Colonic mucosa (tissue), 4 donors: Measurements from ENCODE around the gene ANKH. TPM values are rescaled to one million over a fixed set of nuclear protein-coding genes. Genes with fewer than 3 reads are reported as not detected.

Source experiments
- DNase-seq: peaks from one replicate; pipeline ENCODE4 v3.0.0-alpha.2; 2020
- H3K27ac ChIP-seq: fragments of 200-600 bp; one replicate; pipeline ENCODE4 v1.8.0; 2021
- H3K27me3 ChIP-seq: fragments of 200-600 bp; one replicate; pipeline ENCODE4 v1.8.0; 2021
- H3K36me3 ChIP-seq: fragments of 200-600 bp; one replicate; pipeline ENCODE4 v1.8.0; 2021
- H3K4me1 ChIP-seq: fragments of 200-600 bp; one replicate; pipeline ENCODE4 v1.8.0; 2021; ENCODE audit warnings: mild to moderate bottlenecking
- H3K4me3 ChIP-seq: fragments of 200-600 bp; one replicate; pipeline ENCODE4 v1.8.0; 2021
- H3K9ac ChIP-seq, 2 donors: one replicate each; pipeline ENCODE4 v1.7.0; 2013; ENCODE audit warnings: control low read depth in 2 of 2, low read depth in 2 of 2, low read length in 2 of 2
- H3K9me3 ChIP-seq: fragments of 200-600 bp; one replicate; pipeline ENCODE4 v1.8.0; 2021
- intact Hi-C: fragments of 100-400 bp; cut with DNase I; formaldehyde crosslinking; loops from one replicate; pipeline ENCODE4 v1.14.1; 2022
- total RNA-seq, 2 donors: library from RNA; stranded (reverse); fragmentation: NEBNext Ultra II Directional in 1 of 2; extraction: Animal tissue kit (Norgen Biotek cat#: 25700) in 1 of 2; gene quantifications; one replicate each; pipeline ENCODE4 v1.2.1, GENCODE V29; 2021
- TF ChIP-seq, protein P1 (sequence below): fragments of 200-600 bp; IDR thresholded peaks from one replicate; pipeline ENCODE4 v1.8.0; 2022; ENCODE audit warnings: antibody characterized with exemption, mild to moderate bottlenecking
- donor health status: healthy.
- donor health status: DM: no; HTN: no; CAD: no.
- donor health status: DM: no; HTN: no; CAD: no.

Gene ANKH
- total RNA-seq, 2 donors from 2014 or later, result 81.8 to 103 TPM

DNA sequence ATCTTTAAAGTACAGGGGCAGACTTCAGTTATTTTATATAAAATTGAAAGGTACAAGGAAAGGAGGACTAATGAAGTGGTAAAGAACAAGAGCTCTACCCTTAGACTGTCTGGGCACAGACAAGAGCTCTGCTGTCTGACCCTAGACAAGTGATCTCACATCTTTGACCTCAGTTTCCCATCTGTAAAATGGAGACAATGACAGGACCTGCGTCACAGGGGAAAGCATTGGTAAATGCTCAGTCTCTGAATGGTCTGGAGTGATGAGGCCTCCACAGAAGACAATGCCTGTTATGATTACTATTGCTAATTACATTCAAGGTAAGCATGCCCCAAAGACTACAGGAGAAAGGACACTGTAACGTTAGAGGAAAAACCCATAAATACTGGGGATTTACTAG lies 37.5 kb downstream of the ANKH start:
- TF ChIP-seq, protein P1, sequence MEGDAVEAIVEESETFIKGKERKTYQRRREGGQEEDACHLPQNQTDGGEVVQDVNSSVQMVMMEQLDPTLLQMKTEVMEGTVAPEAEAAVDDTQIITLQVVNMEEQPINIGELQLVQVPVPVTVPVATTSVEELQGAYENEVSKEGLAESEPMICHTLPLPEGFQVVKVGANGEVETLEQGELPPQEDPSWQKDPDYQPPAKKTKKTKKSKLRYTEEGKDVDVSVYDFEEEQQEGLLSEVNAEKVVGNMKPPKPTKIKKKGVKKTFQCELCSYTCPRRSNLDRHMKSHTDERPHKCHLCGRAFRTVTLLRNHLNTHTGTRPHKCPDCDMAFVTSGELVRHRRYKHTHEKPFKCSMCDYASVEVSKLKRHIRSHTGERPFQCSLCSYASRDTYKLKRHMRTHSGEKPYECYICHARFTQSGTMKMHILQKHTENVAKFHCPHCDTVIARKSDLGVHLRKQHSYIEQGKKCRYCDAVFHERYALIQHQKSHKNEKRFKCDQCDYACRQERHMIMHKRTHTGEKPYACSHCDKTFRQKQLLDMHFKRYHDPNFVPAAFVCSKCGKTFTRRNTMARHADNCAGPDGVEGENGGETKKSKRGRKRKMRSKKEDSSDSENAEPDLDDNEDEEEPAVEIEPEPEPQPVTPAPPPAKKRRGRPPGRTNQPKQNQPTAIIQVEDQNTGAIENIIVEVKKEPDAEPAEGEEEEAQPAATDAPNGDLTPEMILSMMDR, result no peak
- Histone ChIP-seq H3K36me3 (no peaks in the 10 kb centered on the region), H3K9me3 (no peaks in the 10 kb centered on the region), H3K4me1 (no peaks in the 10 kb centered on the region), H3K27me3 (no peaks in the 10 kb centered on the region), H3K4me3 (no peak overlapping the region), H3K9ac (no peak overlapping the region), H3K27ac (no peak overlapping the region)
- no peak for DNase-seq
- intact Hi-C loops, result no loop called here

DNA sequence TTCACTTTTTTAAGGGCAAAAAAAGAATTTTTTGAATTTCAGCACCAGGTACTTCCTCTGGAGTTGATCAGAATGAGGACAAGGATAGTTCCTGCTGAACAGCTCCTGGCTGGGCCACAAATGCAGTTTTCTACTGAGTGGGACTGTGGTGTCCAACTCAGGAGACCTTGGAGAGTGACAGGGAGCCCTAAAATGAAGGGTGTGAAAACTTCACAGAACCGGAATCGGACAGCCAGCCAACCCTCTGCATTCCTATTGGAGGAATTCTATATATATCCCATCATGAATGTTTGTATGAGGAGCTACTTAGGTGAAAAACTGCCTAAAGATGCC lies 40.6 kb downstream of the ANKH start:
- intact Hi-C loops, result no loop called here

DNA sequence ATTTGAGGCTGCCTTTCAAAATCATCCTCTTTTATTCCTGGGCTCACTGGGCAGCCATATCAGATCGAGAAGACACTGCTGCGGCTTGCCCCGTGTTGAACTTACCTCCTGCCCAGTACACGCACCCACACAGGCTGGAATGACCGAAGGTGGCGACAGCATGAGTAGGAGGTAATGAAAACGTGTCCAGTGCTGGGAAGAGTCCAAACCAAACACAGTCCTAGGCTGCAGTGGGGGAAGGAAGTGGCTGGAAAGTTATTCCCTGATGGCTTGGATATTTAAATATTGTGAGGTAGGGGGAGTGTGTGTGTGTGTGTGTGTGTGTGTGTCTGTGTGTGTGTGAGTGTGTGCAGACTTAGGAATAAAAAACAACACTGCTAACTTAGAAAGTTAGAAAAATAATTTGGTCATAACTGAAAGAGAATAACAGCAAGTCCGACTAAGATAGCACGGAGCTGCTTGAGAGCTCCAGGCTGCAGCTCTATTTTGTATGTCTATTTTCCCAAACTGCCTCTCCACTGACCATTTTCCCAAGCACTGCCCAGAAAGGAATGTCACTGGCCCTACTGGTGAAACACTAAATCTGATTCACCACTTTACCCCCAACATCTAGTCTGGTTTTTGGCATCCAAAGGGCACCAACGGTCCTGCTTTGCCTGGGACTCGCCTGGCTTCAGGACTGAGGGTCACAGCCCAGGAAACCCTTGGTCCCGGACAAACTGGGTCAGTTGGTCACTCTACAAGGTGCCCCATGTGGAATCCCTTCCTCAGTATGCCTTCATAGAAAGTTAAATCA lies 41.2 kb downstream of the ANKH start:
- TF ChIP-seq, protein P1, result no peak
- no peak for DNase-seq
- H3K4me1 ChIP-seq, result no peaks in the 10 kb centered on the region
- intact Hi-C loops, result no loop called here
- no peak overlapping the region for H3K27ac ChIP-seq
- no peak overlapping the region for H3K4me3 ChIP-seq
- H3K9ac ChIP-seq, result no peak overlapping the region
- no peaks in the 10 kb centered on the region for H3K9me3 ChIP-seq
- H3K36me3 ChIP-seq, result no peaks in the 10 kb centered on the region
- H3K27me3 ChIP-seq, result no peaks in the 10 kb centered on the region

More for the DNA sequence above, 40.6 kb downstream of the ANKH start:
- Histone ChIP-seq H3K4me1 (no peaks in the 10 kb centered on the region), H3K9ac (no peak overlapping the region), H3K9me3 (no peaks in the 10 kb centered on the region), H3K36me3 (no peaks in the 10 kb centered on the region), H3K27ac (no peak overlapping the region), H3K27me3 (no peaks in the 10 kb centered on the region), H3K4me3 (no peak overlapping the region)
- TF ChIP-seq, protein P1, result no peak
- DNase-seq, result no peak

DNA sequence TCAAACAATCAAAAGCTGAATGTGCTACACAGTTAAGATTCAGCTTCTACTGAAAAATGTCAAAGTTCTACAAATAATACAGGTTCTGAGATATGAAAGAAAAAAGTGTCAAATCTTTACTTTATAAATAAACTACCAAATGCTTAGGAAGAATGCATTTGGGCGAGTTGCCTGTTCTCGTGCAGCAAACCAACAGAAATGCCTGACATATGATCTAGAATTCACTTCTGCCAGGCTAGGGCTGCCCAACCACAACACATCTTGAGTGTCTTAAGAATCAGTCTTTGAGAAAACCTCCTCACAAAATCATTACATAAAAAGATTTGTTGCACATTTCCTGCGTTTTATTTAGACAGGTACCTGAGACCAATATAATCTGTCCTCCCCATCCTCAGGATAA lies 42.2 kb downstream of the ANKH start:
- TF ChIP-seq, protein P1, result no peak
- intact Hi-C loops, result no loop called here
- H3K36me3 ChIP-seq, result no peaks in the 10 kb centered on the region

DNA sequence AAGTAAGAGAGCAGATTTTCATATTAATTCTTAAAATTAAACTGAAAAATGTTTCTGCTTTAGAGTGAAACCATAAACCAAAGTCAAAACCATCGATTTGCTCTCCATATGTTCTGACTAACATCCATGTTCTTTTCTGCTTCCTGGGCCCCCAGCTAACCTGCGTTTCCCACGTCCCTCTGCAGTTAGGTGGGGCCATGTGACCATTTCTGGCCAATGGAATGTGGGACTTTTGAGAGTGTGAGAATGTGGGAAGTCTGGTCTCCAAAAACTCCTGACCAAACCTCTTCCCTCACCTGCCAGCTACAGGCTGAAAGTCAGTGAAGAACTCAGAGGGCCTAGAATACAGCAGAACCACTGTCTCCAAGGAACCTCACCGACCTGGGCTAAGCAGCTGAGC lies 44.9 kb downstream of the ANKH start:
- H3K27ac ChIP-seq, result no peak overlapping the region
- no peaks in the 10 kb centered on the region for H3K27me3 ChIP-seq
- intact Hi-C loops, result no loop called here
- H3K36me3 ChIP-seq, result no peaks in the 10 kb centered on the region
- no peak for DNase-seq
- no peak overlapping the region for H3K9ac ChIP-seq
- TF ChIP-seq, protein P1, result no peak
- H3K9me3 ChIP-seq, result no peaks in the 10 kb centered on the region
- H3K4me3 ChIP-seq, result no peak overlapping the region
- H3K4me1 ChIP-seq, result no peaks in the 10 kb centered on the region

More for the DNA sequence above, 42.2 kb downstream of the ANKH start:
- no peak overlapping the region for H3K27ac ChIP-seq
- no peak for DNase-seq
- no peak overlapping the region for H3K4me3 ChIP-seq
- no peaks in the 10 kb centered on the region for H3K27me3 ChIP-seq
- H3K9ac ChIP-seq, result no peak overlapping the region
- no peaks in the 10 kb centered on the region for H3K9me3 ChIP-seq
- H3K4me1 ChIP-seq, result no peaks in the 10 kb centered on the region
